H9 (cell line): ENCODE data around the gene ADGRL2. TPM values are rescaled to one million over a fixed set of nuclear protein-coding genes. Genes with fewer than 3 reads are reported as not detected.
A peak's percentile ranks its signal among the peaks of the same experiment; 100 is the strongest.

Experiments
- DNase-seq: peaks from one replicate; pipeline ENCODE4 v3.0.0-alpha.2; 2017
- H2AFZ ChIP-seq: one replicate; pipeline ENCODE4 v1.6.1; 2013; ENCODE audit warnings: mild to moderate bottlenecking, low read length, control low read depth, moderate library complexity
- H2AK5ac ChIP-seq: 2 replicates; pipeline ENCODE4 v1.6.1; 2013; ENCODE audit warnings: low read length, control low read depth, mixed read lengths; ENCODE audit not compliant: insufficient read length
- H2BK120ac ChIP-seq: one replicate; pipeline ENCODE4 v1.6.1; 2013; ENCODE audit warnings: low read depth, mild to moderate bottlenecking, low read length, control low read depth, inconsistent platforms; ENCODE audit not compliant: poor library complexity, severe bottlenecking
- H2BK12ac ChIP-seq: 2 replicates; pipeline ENCODE4 v1.6.1; 2013; ENCODE audit warnings: low read length, control low read depth, mixed read lengths, low read depth; ENCODE audit not compliant: insufficient read length
- H2BK15ac ChIP-seq: 2 replicates; pipeline ENCODE4 v1.6.1; 2013; ENCODE audit warnings: low read depth, low read length, control low read depth
- H2BK20ac ChIP-seq: one replicate; pipeline ENCODE4 v1.6.1; 2013; ENCODE audit warnings: low read depth, mild to moderate bottlenecking, low read length, control low read depth, inconsistent platforms; ENCODE audit not compliant: poor library complexity, severe bottlenecking
- H2BK5ac ChIP-seq: 2 replicates; pipeline ENCODE4 v1.6.1; 2013; ENCODE audit warnings: low read length, control low read depth, mixed read lengths; ENCODE audit not compliant: insufficient read length
- H3K14ac ChIP-seq: 2 replicates; pipeline ENCODE4 v1.6.1; 2013; ENCODE audit warnings: low read length, control low read depth; ENCODE audit not compliant: insufficient read depth
- H3K18ac ChIP-seq: 2 replicates; pipeline ENCODE4 v1.6.1; 2013; ENCODE audit warnings: low read depth, mild to moderate bottlenecking, mixed read lengths, low read length, control low read depth; ENCODE audit not compliant: insufficient read length
- H3K23ac ChIP-seq: 2 replicates; pipeline ENCODE4 v1.6.1; 2013; ENCODE audit warnings: low read length, control low read depth, mixed read lengths, low read depth; ENCODE audit not compliant: insufficient read length
- H3K23me2 ChIP-seq: 2 replicates; pipeline ENCODE4 v1.6.1; 2013; ENCODE audit warnings: low read depth, mild to moderate bottlenecking, mixed read lengths, low read length, control low read depth; ENCODE audit not compliant: insufficient read length, poor library complexity, severe bottlenecking
- H3K27ac ChIP-seq: 2 replicates; pipeline ENCODE4 v1.5.1; 2013; ENCODE audit warnings: low read length, control low read depth, mixed read lengths, low read depth; ENCODE audit not compliant: insufficient read length
- H3K27me3 ChIP-seq: 2 replicates; pipeline ENCODE4 v1.6.1; 2013; ENCODE audit warnings: low read length, control low read depth, inconsistent platforms; ENCODE audit not compliant: insufficient read depth
- H3K4ac ChIP-seq: 2 replicates; pipeline ENCODE4 v1.6.1; 2013; ENCODE audit warnings: low read depth, mild to moderate bottlenecking, control low read depth, inconsistent platforms, low read length, moderate library complexity
- H3K4me1 ChIP-seq: 2 replicates; pipeline ENCODE4 v1.6.1; 2013; ENCODE audit warnings: low read length, control low read depth, inconsistent platforms; ENCODE audit not compliant: insufficient read depth
- H3K4me2 ChIP-seq: 2 replicates; pipeline ENCODE4 v1.6.1; 2013; ENCODE audit warnings: low read length, control low read depth, mixed read lengths; ENCODE audit not compliant: insufficient read length, insufficient read depth
- H3K56ac ChIP-seq: 2 replicates; pipeline ENCODE4 v1.6.1; 2013; ENCODE audit warnings: low read depth, mild to moderate bottlenecking, mixed read lengths, low read length, control low read depth; ENCODE audit not compliant: insufficient read length
- H3K79me1 ChIP-seq: 2 replicates; pipeline ENCODE4 v1.6.1; 2013; ENCODE audit warnings: low read depth, mild to moderate bottlenecking, moderate library complexity, low read length, control low read depth, inconsistent platforms; ENCODE audit not compliant: insufficient read depth, poor library complexity, severe bottlenecking
- H3K79me2 ChIP-seq: 2 replicates; pipeline ENCODE4 v1.6.1; 2013; ENCODE audit warnings: low read length, control low read depth, inconsistent platforms; ENCODE audit not compliant: insufficient read depth
- H3K9ac ChIP-seq: 2 replicates; pipeline ENCODE4 v1.6.1; 2013; ENCODE audit warnings: low read length, control low read depth, mixed read lengths; ENCODE audit not compliant: insufficient read length; ENCODE audit errors: extremely low read depth
- H3K9me3 ChIP-seq: one replicate; pipeline ENCODE4 v1.6.1; 2013; ENCODE audit warnings: low read depth, low read length, inconsistent platforms; ENCODE audit not compliant: control insufficient read depth
- H3T11ph ChIP-seq: one replicate; pipeline ENCODE4 v1.6.1; 2013; ENCODE audit warnings: mild to moderate bottlenecking, low read length, control low read depth, inconsistent platforms
- H4K20me1 ChIP-seq: one replicate; pipeline ENCODE4 v1.6.1; 2013; ENCODE audit not compliant: control insufficient read depth, insufficient read length, insufficient read depth
- H4K5ac ChIP-seq: 2 replicates; pipeline ENCODE4 v1.6.1; 2013; ENCODE audit warnings: low read depth, mild to moderate bottlenecking, mixed read lengths, low read length, control low read depth; ENCODE audit not compliant: insufficient read length
- H4K8ac ChIP-seq: replicated peaks from 2 replicates; pipeline ENCODE4 v1.6.1; 2013; ENCODE audit warnings: low read length, control low read depth, mixed read lengths, low read depth; ENCODE audit not compliant: insufficient read length
- H4K91ac ChIP-seq: 2 replicates; pipeline ENCODE4 v1.6.1; 2013; ENCODE audit warnings: low read depth, mild to moderate bottlenecking, moderate library complexity, mixed read lengths, low read length, control low read depth; ENCODE audit not compliant: insufficient read length
- H3K27ac Mint-ChIP-seq, 3 experiments: 2 replicates in 2 of 3; 3 replicates in 1 of 3; pipeline ENCODE4 v1.8.0; 2020 to 2021; ENCODE audit warnings: mixed read lengths in 3 of 3, mild to moderate bottlenecking in 1 of 3, moderate library complexity in 1 of 3
- H3K27me3 Mint-ChIP-seq: 2 replicates; pipeline ENCODE4 v1.8.0; 2021; ENCODE audit warnings: low read depth, mild to moderate bottlenecking, moderate library complexity, mixed read lengths
- H3K36me3 Mint-ChIP-seq, 3 experiments: 2 replicates in 2 of 3; 3 replicates in 1 of 3; pipeline ENCODE4 v1.8.0; 2020 to 2021; ENCODE audit warnings: low read depth in 3 of 3, mixed read lengths in 3 of 3; ENCODE audit not compliant: insufficient read depth in 1 of 3
- H3K4me1 Mint-ChIP-seq, 2 experiments: 2 replicates each; pipeline ENCODE4 v1.8.0; 2020; ENCODE audit warnings: mixed read lengths in 2 of 2
- H3K4me3 Mint-ChIP-seq, 2 experiments: 2 replicates in 1 of 2; 3 replicates in 1 of 2; pipeline ENCODE4 v1.8.0; 2020 to 2021; ENCODE audit warnings: mild to moderate bottlenecking in 2 of 2, mixed read lengths in 2 of 2, moderate library complexity in 1 of 2
- H3K9me3 Mint-ChIP-seq, 2 experiments: 2 replicates in 1 of 2; 3 replicates in 1 of 2; pipeline ENCODE4 v1.8.0; 2020; ENCODE audit warnings: mild to moderate bottlenecking in 2 of 2, mixed read lengths in 2 of 2, moderate library complexity in 1 of 2
- CTCF ChIP-seq: fragments of 200-600 bp; sonication (generic); conservative IDR thresholded peaks from 3 replicates; pipeline ENCODE4 v1.8.0; 2021; ENCODE audit warnings: antibody characterized with exemption, mild to moderate bottlenecking
- total RNA-seq: library from RNA; stranded (reverse); gene quantifications from 2 replicates; pipeline ENCODE4 v1.2.1, GENCODE V29; 2021

The ADGRL2 gene
- total RNA-seq, 1 experiment from 2014 or later: 119 TPM

- Histone ChIP-seq H3T11ph (no peak overlapping the region), H3K4me1 (no peaks in the 10 kb centered on the region), H3K9me3 (no peaks in the 10 kb centered on the region), H2BK12ac (no peak overlapping the region), H3K18ac (no peak overlapping the region), H3K27me3 (no peaks in the 10 kb centered on the region), H3K56ac (no peak overlapping the region), H4K8ac (no peak overlapping the region), H2BK15ac (no peak overlapping the region), H3K79me2 (no peaks in the 10 kb centered on the region), H2BK120ac (no peak overlapping the region), H3K27ac (no peak overlapping the region), H4K91ac (no peak overlapping the region), H3K4ac (no peak overlapping the region), H4K5ac (no peak overlapping the region), H2BK20ac (no peak overlapping the region), H2AK5ac (no peak overlapping the region), H3K9ac (no peak overlapping the region), H3K4me2 (no peak overlapping the region), H3K23ac (no peak overlapping the region), H4K20me1 (no peaks in the 10 kb centered on the region), H2AFZ (no peak overlapping the region), H3K79me1 (no peaks in the 10 kb centered on the region), H2BK5ac (no peak overlapping the region), H3K23me2 (no peaks in the 10 kb centered on the region), H3K14ac (no peak overlapping the region)
- no peaks in the 10 kb centered on the region for H3K36me3 Mint-ChIP-seq
- no peaks in the 10 kb centered on the region for H3K9me3 Mint-ChIP-seq
- H3K27ac Mint-ChIP-seq: no peak overlapping the region
- no peaks in the 10 kb centered on the region; a peak in 1 of 4 replicates for H3K4me1 Mint-ChIP-seq
- no peak for DNase-seq
- no peak overlapping the region for H3K4me3 Mint-ChIP-seq
- peak; percentile 36; the same call in 2 of the 3 replicates for TF ChIP-seq CTCF
- no peaks in the 10 kb centered on the region for H3K27me3 Mint-ChIP-seq
Measured at GRCh38 chr1:82013702-82014101, 213.0 kb downstream of the ADGRL2 start.
